Measurements from ENCODE around the gene RPS6KC1.

GRCh38 chr1:213110349-213111300 lies 59.6 kb downstream of the RPS6KC1 start:
- TF ChIP-seq CTCF (IDR thresholded peaks at IDR 0.05) (no peak), POLR2AphosphoS5 (IDR thresholded peaks at IDR 0.05; ENCODE audit: low read depth, low read length) (no peak), REST (IDR thresholded peaks at IDR 0.05; ENCODE audit: insufficient read depth in 1 of 2, low read depth in 2 of 2, low read length in 1 of 2) (no peak), TCF7L2 (IDR thresholded peaks at IDR 0.05; ENCODE audit: low read depth, low read length) (no peak), SIN3A (IDR thresholded peaks at IDR 0.05; ENCODE audit: borderline replicate concordance, insufficient read depth, low read depth, low read length) (no peak)

Measured in Panc1 (cell line).